Spleen (tissue), 7 donors: ENCODE data around the gene KCNJ12.

ENCODE experiments used
- CTCF ChIP-seq, 11 experiments: fragments of 200-600 bp in 7 of 11; fragments of 450-650 bp in 4 of 11; sonication (generic) in 4 of 11; IDR thresholded peaks in 8 of 11; conservative IDR thresholded peaks in 3 of 11; 1 replicate in 7 of 11; 2 replicates in 4 of 11; pipeline versions ENCODE4 v1.4.0 to v1.8.0; 2016 to 2021; ENCODE audit warnings: antibody characterized with exemption in 11 of 11, inconsistent platforms in 4 of 11, mild to moderate bottlenecking in 1 of 11
- POLR2A ChIP-seq, 3 donors: fragments of 450-650 bp; IDR thresholded peaks; one replicate each; pipeline ENCODE4 v1.5.1; 2017; ENCODE audit warnings: antibody characterized with exemption in 3 of 3, mild to moderate bottlenecking in 1 of 3
- POLR2AphosphoS5 ChIP-seq, 3 donors: sonication (generic); formaldehyde crosslinking; IDR thresholded peaks; one replicate each; pipeline ENCODE4 v1.5.1; 2017; ENCODE audit warnings: antibody characterized with exemption in 3 of 3
- donor health status: DM: no; HTN: no; CAD: no; lungs with moderate emphysema.
- donor health status: DM: no; HTN: no; CAD: no.
- donor health status: DM: no; HTN: no; CAD: no.

- TF ChIP-seq CTCF (IDR thresholded peaks at IDR 0.05 in 8 of 11, conservative IDR thresholded peaks at IDR 0.05 in 3 of 11): no peak
- TF ChIP-seq POLR2A (IDR thresholded peaks at IDR 0.05): no peak
- TF ChIP-seq POLR2AphosphoS5 (IDR thresholded peaks at IDR 0.05): peak in 1 of 3 donors; percentile 39
These were observed at the start of gene KCNJ12 for GRCh38 chr17:21376081-21376758.
